Measurements from ENCODE around the gene TTC23.
"Not testable (repeated sequence)": the region's sequence is repeated elsewhere in the genome, so short reads cannot be mapped to it uniquely, and the experiment has no call there.

The TTC23 gene

DNA sequence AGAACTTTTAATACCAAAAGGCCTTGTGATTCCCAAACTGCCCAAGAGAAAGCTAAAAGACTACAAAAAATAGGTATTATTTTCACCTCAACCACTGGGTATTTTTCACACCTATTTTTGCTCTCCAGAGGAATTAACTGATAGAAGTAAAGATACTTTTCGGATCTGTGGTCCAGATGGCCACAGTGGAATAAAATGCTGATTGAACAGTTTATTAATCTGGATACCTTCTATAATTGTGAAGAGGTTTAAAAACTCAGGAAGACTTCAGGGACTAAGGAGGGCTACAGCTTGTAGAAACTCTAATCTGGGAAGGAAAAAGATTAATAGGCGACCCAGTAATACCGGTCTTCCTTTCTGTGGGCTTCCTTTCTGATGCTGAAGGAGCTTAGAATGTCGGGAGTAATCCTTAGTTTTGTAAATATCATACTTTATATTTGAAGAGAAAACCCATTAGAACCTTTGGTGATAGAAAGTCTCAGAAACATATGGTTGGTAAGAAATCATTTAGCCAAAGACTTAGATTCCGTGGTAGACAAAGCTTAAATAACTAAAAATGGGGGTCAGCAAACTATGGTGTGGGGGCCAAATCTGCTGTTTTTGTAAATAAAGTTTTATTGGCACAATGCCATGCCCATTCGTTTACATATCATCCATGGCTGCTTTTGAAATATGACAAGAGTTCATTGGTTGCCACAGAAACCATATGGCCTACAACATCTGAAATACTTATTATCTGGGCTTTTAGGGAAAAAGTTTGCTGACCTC is 47.8 kb downstream of the TTC23 start:
- no peak for DNase-seq (ENCODE audit: low read depth in 2 of 2, low spot score in 1 of 2)

DNA sequence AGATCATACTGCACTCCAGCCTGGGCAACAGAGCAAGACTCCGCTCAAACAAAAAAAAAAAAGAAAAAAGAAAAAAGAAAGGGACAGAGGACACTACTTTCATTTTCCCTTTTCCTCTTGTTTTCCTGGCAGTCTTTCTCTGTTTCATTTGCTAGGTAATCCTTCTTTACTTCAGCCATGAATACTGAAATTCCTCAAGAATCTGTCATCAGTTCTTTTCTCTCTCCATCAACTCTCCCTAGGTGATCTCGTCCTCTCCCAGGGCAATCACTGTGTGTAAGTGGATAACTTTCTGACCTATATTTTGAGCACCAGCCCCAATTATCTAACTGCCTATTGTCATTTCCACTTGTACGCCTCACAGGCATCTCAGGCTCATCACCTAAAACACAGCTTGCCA is 51.5 kb downstream of the TTC23 start:
- no peak for DNase-seq (ENCODE audit: low read depth in 2 of 2, low spot score in 1 of 2)

DNA sequence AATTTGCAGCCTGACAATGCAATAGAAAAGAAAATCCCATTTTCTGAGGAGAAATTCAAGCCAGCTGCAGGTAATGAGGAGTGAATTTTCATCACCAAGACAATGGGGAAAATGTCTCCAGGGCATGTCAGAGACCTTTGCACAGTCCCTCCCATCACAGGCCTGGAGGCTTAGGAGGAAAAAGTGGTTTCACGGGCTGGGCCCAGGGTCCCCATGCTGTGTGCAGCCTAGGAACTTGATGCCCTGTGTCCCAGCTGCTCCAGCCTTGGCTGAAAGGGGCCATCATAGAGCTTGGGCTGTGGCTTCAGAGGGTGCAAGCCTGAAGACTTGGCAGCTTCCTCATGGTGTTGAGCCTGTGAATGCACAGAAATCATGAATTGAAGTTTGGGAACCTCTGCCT is 57.2 kb downstream of the TTC23 start:
- not testable (repeated sequence) for DNase-seq (ENCODE audit: low read depth in 2 of 2, low spot score in 1 of 2)

- no peak for DNase-seq (ENCODE audit: low read depth in 2 of 2, low spot score in 1 of 2)
These were observed 61.4 kb downstream of the TTC23 start for GRCh38 chr15:99187936-99188335.

DNA sequence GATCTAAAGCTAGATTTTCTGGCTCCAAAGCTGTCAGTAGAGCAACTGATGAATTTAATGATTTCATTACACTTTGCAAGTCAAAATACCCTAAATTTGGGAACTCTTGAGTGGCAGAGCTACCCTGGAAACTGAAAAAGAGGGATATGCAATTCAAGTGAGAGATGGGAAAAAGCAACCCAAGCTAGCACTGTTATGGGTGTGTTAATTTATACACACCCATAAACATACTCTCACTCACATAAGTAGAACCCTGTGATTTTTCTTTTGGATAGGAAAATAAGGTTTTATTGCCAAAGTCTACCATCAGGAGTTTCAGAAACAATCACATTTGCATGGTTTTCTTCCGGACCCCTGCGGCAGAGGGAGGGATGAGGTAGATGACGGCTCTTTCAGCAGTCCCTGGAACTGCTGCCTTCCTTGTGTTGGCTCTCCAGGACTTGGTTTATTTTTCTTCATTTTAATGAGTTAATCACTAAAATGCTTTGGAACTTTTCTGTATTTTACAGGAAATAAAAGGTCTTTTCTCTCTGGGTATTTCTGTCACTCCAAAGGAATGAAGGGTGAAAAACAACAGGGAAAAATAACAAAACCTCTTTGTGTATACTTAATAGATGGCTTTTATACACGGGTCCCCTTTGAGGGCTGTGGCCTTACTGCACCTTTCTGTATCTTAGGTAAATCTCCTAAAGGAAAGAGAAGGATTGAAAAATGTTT is 63.8 kb downstream of the TTC23 start:
- DNase-seq (ENCODE audit: low read depth in 2 of 2, low spot score in 1 of 2) = no peak

DNA sequence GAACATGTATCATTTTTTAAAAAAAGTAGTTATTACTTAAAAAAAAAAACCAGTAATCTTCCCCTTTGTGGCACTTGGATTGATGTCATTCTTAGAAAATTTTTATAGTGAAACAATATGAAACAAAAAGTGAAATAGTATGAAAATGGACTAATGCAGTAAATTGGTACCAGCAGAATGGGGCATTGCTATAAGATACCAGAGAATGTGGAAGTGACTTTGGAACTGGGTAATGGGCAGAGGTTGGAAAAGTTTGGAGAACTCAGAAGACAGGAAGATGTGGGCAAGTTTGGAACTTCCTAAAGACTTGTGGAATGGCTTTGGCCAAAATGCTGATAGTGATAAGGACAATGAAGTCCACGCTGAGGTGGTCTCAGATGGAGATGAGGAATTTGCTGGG is 66.6 kb downstream of the TTC23 start:
- no peak for DNase-seq (ENCODE audit: low read depth in 2 of 2, low spot score in 1 of 2)

GRCh38 chr15:99181545-99181971 is 67.8 kb downstream of the TTC23 start:
- no peak for DNase-seq (ENCODE audit: low read depth in 2 of 2, low spot score in 1 of 2)

GRCh38 chr15:99180964-99181306 is 68.4 kb downstream of the TTC23 start:
- DNase-seq (ENCODE audit: low read depth in 2 of 2, low spot score in 1 of 2) = no peak

GRCh38 chr15:99180086-99180963 is 69.1 kb downstream of the TTC23 start:
- no peak for DNase-seq (ENCODE audit: low read depth in 2 of 2, low spot score in 1 of 2)

DNA sequence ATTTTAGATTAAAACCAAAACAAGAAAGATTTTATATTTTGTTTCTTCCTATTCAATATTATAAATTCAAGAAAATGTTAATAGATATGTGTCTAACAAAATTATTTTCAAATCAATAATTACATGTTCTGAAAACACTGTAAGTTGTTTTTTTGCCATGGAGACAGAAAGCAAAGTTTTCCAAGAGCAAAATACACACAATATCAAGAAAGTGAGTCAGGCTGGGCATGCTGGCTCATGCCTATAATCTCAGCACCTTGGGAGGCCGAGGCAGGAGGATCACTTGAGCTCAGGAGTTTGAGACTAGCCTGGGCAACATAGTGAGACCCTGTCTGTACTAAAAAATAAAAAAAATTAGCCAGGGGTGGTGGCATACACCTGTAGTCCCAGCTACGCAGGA is 71.7 kb downstream of the TTC23 start:
- no peak for DNase-seq (ENCODE audit: low read depth in 2 of 2, low spot score in 1 of 2)

- DNase-seq (ENCODE audit: low read depth in 2 of 2, low spot score in 1 of 2) = no peak
These were observed 72.6 kb downstream of the TTC23 start for GRCh38 chr15:99176757-99177156.

DNA sequence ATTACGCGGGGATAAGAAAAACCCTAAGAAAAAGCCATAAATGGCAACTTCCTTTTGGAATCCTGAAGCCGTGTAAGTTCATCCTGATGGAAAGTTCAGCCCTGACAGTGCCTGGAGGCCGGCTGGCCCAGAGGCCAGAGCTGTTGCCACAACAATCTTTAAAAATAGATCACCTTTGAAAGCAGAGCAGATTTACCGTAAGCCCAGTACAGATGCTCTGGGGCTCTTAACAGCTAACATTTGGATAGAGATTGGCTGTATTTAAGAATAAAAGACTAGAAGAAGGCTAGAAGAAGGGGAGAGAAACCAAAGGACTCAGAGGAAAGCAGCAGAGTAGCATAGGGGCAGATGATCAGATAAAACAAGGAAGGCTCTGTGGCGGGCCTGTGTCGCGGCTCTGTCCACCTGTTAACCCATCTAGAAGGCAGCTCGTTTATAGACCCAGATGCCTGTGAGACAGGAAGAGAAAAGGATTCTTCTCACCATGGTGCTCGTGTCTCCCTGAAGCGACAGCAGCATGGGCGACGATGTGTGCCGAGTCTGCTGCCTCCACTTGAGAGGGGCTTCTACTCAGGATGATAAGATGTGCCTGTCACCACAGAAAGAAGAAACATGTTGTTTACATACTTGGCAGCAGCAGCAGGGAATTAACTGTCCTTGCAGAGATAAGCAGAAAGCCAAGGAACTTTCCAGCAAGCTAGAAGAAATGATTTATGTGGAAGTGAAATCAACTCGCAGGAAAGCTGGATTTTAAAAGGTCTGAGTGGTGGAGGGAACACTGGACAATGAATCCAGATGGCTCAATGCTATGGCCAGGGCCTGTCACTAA is 74.6 kb downstream of the TTC23 start:
- DNase-seq (ENCODE audit: low read depth in 2 of 2, low spot score in 1 of 2) = no peak

DNA sequence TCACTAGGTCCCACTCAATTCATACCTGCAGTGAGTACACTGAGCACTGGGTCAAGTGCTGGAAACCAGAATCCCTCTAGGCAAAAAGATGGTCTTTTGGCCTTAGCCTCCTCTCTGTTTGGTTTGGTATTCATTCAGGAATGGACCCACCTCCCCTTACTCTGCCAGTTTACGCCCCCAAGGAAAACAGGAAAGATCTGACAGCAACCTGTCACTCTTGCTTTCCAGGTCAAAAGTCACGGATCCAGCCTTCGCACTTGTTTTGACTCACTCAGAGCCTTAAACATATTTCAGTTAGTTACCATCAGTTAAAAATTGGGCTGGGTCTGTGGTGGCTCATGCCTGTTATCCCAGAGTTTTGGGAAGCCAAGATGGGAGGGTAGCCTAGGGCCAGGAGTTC is 76.4 kb downstream of the TTC23 start:
- no peak for DNase-seq (ENCODE audit: low read depth in 2 of 2, low spot score in 1 of 2)

GRCh38 chr15:99172171-99172570 is 77.2 kb downstream of the TTC23 start:
- no peak for DNase-seq (ENCODE audit: low read depth in 2 of 2, low spot score in 1 of 2)

- no peak for DNase-seq (ENCODE audit: low read depth in 2 of 2, low spot score in 1 of 2)
These were observed 78.8 kb downstream of the TTC23 start for GRCh38 chr15:99170476-99171065.

DNA sequence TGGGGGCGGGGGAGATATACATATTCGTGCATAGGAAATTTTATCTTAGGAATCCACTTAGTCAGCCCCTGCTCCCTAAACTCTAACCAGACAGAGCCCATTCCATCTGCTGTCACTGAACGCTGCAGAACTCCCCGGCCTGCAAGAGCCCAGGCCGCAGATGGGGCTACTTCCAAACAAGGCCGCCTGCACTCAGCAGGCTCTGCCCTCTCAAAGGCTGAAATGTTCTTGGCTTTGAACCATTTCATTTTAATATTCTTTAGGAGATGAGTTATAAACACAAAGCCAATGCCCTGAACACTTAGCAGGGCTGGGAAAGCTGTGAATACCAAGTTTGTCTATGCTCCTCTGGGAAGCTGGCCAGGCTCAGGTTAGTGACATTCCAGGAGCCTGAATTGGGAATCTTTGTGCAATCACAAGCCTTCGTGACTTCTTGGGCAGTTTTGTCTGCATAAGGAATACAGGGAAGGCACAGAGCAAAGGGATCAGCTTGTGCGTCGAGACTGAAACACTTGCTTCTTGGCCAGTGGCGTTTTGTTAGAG is 79.5 kb downstream of the TTC23 start:
- no peak for DNase-seq (ENCODE audit: low read depth in 2 of 2, low spot score in 1 of 2)

DNA sequence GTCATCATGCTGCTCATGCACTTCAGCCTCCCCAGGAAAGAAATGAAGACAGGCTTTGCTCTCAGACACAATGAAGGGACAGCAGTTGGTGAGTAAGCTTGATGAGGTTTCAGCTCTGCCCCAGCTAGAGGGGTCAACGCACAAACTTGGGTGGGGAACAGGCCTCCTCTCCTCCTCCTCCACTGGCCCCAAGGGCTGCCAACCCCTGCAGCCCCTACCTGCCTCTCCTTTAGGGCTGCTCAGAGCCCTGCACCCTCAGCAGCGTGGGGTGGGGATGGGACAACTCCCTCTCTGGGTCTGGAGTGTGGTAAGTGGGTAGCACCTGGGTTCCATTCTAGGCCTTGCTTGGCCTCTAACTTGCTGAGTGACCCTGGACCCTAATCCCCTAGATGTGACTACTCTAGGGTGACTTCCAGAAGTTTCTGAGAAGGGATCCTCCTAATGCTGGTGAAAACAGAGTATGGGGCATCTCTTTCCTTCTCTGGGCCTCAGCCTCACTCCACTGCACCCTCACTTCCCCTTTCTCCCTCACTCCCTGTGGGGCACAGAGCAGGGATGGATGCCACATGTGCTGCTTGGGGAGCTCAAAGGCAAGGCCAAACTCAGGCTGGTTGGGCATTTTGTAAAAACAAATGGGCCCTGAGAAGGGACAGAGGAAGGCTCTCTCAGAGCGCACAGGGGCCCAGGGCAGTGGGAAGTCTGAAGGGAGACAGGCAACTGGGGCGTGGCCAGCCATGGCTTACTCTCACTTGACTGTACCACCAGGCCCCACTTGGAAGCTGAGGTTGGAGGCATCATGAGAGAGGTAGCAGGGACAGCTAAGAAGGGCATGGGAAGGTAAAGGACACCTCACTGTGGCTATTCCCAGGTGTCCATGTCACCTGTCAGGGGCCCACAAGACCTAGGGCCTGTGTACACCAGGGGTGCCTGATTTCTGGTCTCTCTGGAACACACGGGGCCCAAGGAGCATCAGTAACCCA is 80.5 kb downstream of the TTC23 start:
- no peak for DNase-seq (ENCODE audit: low read depth in 2 of 2, low spot score in 1 of 2)

DNA sequence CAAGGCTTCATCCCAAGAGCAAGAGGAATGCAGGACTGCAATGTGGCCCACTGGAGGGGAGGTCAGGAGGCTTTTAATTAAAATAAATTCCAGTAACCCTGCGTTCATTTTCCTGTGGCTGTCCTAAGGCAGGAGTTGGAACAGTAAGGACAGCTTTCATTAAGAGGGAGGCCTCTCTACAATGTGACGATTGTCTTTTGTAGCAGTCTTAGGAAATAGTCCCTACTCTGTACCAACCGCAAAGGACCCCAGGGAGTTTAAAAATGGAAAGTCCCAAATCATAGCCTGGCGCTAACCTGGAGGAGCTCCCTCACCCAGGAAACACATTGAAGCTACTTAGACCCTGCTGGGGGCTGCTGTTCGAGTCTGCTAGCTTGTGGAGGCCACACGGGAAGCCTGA is 81.7 kb downstream of the TTC23 start:
- DNase-seq (ENCODE audit: low read depth in 2 of 2, low spot score in 1 of 2) = no peak

GRCh38 chr15:99167201-99167600 is 82.2 kb downstream of the TTC23 start:
- no peak for DNase-seq (ENCODE audit: low read depth in 2 of 2, low spot score in 1 of 2)
